K562 (cell line): Measurements from ENCODE around the gene HIP1R. TPM values are rescaled to one million over a fixed set of nuclear protein-coding genes. Genes with fewer than 3 reads are reported as not detected.
A peak's percentile ranks its signal among the peaks of the same experiment; 100 is the strongest.

ENCODE experiments used
- NEUROD1 ChIP-seq: fragments of 150-350 bp; IDR thresholded peaks from 2 replicates; pipeline ENCODE4 v1.6.1; 2014; ENCODE audit warnings: borderline replicate concordance, low read length, low read depth; ENCODE audit not compliant: partially characterized antibody
- SMARCB1 ChIP-seq: IDR thresholded peaks from 2 replicates; pipeline ENCODE4 v1.6.1; 2011; ENCODE audit warnings: improper control_type of control experiment, low read depth; ENCODE audit not compliant: insufficient read length
- ZC3H8 ChIP-seq: fragments of 450-650 bp; IDR thresholded peaks from 2 replicates; pipeline ENCODE4 v1.6.1; 2017
- ZFX ChIP-seq: sonication (generic); formaldehyde crosslinking; IDR thresholded peaks from 2 replicates; pipeline ENCODE4 v1.8.0; 2022; ENCODE audit warnings: mild to moderate bottlenecking, missing genetic modification reagents, moderate library complexity
- polyA plus RNA-seq, 8 experiments: library from polyadenylated mRNA; depleted of rRNA in 4 of 8; stranded (reverse) in 5 of 8; unstranded in 3 of 8; fragments of >200 nt; fragmentation: Nextera tagmentation in 2 of 8; fragmentation: Illumina TruSeq in 1 of 8; extraction: Ambion mirVana in 2 of 8; extraction: Trizol in 1 of 8; gene quantifications; 2 replicates each; pipeline versions ENCODE4 v1.2.1 to v1.2.3, GENCODE V29; 2011 to 2014; ENCODE audit warnings: inconsistent platforms in 1 of 8, missing spikeins in 1 of 8
- total RNA-seq, 7 experiments: library from RNA; depleted of rRNA in 6 of 7; stranded (reverse); fragments of >200 nt in 6 of 7; fragmentation: Illumina TruSeq in 2 of 7; extraction: Trizol in 2 of 7; gene quantifications; 2 replicates each; pipeline versions ENCODE4 v1.2.1 to v1.2.3, GENCODE V29; 2011 to 2021; ENCODE audit warnings: low replicate concordance in 1 of 7
- TF ChIP-seq, protein P1 (sequence below): sonication (generic); formaldehyde crosslinking; IDR thresholded peaks from 2 replicates; pipeline ENCODE4 v1.8.0; 2023; ENCODE audit warnings: mild to moderate bottlenecking, missing genetic modification reagents
- TF ChIP-seq, protein P2 (sequence below): fragments of 250-450 bp; sonication (Bioruptor Pico); IDR thresholded peaks from 2 replicates; pipeline ENCODE4 v1.8.0; 2021; ENCODE audit warnings: mild to moderate bottlenecking, moderate library complexity

HIP1R gene
- total and polyA plus RNA-seq, 9 of the 15 experiments (the other 6 are each of a cell fraction or from before 2014, with no cell fraction given): 0.15 to 31.0 (median 14.2) TPM

DNA sequence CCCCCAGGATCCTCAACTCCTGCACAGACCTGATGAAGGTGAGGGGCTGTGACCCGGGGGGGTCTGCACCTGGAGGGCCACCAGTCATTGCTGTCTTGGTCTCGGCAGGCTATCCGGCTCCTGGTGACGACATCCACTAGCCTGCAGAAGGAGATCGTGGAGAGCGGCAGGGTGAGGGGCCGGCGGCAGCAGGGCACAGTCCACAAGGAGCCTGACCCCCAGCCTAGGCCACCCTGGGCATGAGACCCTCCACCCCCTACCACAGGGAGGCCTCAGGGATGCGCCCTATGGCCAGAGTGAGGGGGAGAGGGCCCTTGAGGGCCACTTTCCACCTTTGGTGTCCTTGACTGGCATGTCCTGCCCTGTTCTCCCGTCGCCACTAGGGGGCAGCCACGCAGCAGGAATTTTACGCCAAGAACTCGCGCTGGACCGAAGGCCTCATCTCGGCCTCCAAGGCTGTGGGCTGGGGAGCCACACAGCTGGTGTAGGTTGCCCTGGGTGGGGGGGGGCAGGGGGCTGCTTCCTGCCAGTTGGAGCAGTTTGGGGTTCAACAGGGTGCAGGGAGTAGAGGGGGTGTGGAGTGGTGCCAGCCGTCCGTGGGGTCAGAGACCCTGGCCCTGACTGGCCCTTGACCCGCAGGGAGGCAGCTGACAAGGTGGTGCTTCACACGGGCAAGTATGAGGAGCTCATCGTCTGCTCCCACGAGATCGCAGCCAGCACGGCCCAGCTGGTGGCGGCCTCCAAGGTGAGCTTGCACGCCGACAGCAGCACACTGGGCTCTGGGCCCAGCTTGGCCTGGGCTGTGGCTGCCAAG lies 25.0 kb downstream of the HIP1R start (continued):
- TF ChIP-seq, protein P1, sequence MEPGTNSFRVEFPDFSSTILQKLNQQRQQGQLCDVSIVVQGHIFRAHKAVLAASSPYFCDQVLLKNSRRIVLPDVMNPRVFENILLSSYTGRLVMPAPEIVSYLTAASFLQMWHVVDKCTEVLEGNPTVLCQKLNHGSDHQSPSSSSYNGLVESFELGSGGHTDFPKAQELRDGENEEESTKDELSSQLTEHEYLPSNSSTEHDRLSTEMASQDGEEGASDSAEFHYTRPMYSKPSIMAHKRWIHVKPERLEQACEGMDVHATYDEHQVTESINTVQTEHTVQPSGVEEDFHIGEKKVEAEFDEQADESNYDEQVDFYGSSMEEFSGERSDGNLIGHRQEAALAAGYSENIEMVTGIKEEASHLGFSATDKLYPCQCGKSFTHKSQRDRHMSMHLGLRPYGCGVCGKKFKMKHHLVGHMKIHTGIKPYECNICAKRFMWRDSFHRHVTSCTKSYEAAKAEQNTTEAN: no peak
- TF ChIP-seq, protein P2, sequence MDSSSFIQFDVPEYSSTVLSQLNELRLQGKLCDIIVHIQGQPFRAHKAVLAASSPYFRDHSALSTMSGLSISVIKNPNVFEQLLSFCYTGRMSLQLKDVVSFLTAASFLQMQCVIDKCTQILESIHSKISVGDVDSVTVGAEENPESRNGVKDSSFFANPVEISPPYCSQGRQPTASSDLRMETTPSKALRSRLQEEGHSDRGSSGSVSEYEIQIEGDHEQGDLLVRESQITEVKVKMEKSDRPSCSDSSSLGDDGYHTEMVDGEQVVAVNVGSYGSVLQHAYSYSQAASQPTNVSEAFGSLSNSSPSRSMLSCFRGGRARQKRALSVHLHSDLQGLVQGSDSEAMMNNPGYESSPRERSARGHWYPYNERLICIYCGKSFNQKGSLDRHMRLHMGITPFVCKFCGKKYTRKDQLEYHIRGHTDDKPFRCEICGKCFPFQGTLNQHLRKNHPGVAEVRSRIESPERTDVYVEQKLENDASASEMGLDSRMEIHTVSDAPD: no peak
- no peak for TF ChIP-seq NEUROD1
- TF ChIP-seq ZFX: peak; percentile 50
- TF ChIP-seq SMARCB1: no peak
- TF ChIP-seq ZC3H8: no peak
